HG03045 (cell line): ENCODE data around the gene MYOM1.
A peak's percentile ranks its signal among the peaks of the same experiment; 100 is the strongest.

ENCODE experiments used
- ATAC-seq: cut with Tn5 transposase; IDR thresholded peaks from one replicate; pipeline ENCODE4 v1.9.1; 2021; ENCODE audit warnings: mild to moderate bottlenecking, moderate library complexity; ENCODE audit not compliant: unreplicated experiment

The MYOM1 gene

DNA sequence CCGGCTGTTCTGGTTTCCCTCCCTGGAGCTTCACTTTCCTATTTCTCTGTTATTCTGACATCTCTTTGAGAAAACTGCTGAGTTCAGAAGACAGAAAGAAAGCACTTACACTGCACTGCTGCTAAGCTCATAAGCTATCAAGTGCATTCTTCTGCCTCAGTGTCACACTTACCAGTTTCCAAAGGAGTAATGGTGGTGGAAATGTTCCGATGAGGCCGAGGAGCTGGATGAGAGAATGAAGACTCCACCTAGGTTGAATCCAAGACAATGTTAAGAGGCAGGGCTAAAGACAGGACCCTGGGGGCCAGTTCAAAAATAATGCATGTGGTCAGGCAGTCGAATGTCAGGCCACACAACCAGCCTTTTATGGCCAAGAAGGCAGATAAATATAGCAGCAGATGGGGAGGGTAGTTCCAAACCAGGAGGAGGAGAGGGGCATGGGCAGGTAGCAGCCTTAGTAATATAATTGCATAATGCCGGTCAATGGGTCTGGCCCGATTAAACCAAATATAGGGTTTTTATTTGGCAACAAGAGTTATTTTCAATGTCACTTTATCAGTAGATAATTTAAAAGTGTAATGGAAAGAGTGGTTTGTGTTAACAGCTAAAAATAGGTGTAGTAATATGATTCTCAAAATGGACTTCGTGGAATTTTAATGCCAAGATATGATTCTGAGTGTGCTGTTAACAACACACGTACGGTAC lies at the start of gene MYOM1:
TSS of gene MYOM1 (minus strand) at position 338 of the 705 bp plus-strand sequence. CDS start 4,745 bp downstream, outside the sequence.
- ATAC-seq: no peak

DNA sequence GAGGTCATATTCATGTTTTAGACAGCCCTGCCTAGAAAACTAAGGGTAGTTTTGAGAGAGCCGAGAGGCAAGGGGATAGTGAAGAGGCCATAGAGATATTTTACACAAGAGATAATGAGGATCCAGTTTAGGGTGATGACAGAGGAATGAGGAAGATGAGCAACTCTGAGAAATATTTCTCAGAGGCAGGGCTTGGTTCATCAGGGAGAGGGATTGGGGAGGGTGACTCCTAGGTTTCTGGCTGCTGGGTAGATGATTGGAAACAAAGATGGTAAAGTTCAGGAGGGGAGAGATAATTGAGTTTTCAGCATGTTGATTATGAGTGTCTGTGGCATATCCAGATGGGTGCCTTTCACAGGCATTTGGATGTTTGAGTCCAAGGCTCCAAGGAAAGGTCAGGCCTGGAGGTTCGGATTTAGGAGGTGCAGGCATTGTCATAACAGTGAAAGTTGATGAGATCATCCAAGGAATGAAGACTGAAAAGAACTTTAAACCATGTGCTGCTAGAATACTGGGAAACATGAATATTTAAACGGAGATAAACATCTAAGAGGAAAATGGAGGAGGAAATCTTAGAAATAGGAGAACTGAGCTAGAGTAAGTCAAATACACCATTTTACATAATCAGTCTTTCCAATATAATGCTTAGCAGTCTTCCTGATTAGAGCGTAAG lies 49.6 kb upstream of the MYOM1 start:
- ATAC-seq: no peak

DNA sequence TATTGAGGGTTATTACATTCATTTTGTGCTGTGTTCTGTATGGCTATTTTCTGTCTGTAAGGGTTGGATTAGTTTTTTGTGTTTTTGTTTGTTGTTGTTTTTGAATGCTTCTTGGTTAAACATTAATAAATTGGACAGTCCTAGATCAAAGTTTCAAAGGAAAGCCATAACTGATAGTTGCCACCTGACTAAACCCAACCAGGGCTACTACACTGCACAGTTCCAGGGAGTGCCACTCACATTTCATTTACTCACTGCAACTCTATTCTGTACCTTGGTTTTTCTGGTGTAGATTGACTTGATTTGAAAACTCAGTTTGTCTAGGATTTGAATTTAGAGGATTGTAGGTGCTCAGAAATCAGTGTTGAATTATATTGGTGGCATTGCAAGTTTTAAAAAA lies 48.5 kb upstream of the MYOM1 start:
- no peak for ATAC-seq

DNA sequence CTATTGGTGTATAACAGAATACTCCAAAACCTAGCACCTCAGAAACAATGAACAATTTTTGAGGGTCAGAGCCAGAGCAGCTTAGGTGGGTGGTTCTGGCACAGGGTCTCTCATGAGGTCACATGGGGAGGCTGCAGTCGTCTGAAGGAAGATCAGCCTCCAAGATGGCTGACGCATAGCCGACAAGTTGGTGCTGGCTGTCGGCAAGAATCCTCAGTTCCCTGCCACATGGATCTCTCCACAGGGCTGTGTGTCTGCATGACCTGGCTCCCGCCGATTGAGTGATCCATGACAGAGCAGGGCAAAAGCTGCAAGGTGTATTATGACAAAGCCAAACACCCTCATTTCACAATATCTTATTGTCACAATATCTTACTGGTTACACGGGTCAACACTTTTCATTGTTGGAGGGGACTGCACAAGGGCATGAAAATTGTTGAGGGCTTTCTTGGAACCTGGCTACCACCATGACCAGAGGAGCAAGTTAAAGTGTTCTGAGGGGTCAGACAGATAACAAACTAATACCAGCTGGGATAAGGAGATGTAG lies 46.4 kb upstream of the MYOM1 start:
- ATAC-seq: no peak

DNA sequence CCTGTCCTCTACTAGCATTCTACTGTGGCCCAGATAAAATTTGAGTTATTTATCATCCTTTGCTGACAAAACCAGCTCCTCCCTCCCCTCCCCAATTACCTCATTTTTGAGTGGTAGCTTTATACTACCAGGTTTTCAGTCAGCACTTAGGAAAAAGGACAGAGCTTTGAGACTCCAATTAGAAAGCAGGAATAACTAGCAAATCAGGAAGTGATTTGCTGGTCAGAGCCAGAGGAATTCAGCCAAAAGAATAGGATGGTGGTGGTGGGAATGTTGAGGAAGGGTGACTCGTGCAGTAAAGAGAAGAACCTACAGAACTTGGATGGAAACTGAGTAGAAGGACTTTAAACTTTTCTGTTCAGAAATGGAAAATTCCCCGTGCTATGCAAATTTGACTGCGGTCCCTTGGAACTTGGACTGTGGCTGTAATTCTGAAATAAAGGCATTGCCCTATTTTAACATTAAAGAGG lies 45.8 kb upstream of the MYOM1 start:
- no peak for ATAC-seq

DNA sequence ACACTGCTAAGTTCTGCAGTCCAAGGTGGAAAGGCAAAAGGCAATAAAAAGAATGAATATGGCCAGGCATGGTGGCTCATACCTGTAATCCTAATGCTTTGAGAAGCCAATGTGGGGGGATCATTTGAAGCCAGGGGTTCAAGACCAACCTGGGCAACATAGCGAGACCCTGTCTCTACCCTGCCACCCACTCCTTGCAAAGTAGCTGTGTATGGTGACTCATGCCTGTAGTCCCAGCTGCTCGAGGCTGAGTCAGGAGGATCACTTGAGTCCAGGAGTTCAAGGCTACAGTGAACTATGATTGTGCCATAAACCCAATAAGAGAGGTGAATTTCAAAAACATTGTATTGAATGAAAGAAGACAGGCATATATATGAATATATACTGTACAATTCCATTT lies 44.6 kb upstream of the MYOM1 start:
- ATAC-seq: no peak

DNA sequence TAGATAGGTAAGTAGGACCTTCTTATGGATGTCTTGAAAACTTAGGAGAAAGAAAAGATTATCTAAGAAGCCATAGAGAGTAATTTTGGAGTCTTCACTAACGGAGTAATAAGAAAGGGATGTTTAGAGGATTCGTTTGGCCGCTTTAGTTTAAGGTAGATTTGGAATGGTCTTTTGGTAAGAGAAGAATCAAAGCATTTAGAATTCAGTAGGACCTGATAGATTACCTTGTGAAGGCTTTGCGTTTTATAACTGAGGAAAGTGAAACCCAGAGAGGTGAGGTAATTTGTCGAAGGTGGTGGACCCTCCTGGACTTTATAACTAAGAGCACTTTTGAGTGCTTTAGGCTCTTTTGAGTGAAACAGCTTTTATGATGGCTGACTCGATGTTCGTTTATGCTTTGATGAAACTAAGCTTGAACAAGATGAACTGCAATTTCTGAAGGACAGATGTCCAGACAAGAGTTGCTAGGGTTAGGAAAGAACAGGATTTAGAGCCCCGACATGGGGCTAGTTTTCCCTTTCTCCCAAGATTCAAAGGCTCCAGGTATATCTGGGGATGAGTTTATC lies 43.4 kb upstream of the MYOM1 start:
- ATAC-seq: no peak

DNA sequence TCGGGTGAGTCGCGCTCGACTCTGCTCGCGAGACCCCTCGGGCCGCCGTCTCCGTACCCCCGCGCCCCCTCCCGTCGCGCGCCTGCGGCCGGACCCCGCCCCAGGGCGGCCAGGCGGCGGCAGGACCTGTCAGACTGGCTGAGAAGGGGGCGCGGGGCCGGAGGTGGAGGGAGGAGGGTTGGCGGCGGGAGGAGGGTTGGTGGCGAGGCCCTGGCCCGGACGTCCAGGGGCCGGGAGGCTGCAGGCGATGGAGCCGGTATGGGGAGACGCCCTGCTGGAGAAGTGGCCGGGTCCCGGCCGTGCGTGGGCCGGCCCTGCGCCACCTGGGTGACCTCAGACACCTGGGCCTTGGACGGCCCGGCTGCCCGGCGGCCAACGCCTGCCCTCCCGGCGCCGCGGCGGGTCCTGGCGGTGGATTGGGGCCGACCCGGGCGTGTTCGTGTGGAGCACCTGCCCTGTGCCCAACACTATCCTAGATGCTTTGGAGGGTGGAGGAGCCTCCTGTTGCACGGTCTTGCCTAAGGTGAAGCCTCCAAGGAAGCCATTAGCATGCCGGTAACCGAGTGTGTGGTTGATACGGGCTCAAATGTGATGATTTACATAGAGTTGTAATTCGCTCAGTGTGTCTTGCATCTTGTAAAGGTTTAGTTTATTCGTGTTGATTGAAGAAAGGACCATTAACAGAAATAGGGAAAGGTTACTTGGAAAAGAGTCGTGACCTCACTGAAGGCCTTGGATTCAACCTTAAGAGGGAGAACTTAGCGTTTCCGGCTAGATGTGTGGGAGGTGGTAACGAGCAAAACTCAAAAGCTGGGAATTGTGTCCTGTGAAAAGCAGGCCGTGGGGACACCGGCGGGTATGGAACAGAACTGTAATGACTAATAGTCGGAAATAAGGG lies 42.7 kb upstream of the MYOM1 start:
- peak; percentile 38 for ATAC-seq

DNA sequence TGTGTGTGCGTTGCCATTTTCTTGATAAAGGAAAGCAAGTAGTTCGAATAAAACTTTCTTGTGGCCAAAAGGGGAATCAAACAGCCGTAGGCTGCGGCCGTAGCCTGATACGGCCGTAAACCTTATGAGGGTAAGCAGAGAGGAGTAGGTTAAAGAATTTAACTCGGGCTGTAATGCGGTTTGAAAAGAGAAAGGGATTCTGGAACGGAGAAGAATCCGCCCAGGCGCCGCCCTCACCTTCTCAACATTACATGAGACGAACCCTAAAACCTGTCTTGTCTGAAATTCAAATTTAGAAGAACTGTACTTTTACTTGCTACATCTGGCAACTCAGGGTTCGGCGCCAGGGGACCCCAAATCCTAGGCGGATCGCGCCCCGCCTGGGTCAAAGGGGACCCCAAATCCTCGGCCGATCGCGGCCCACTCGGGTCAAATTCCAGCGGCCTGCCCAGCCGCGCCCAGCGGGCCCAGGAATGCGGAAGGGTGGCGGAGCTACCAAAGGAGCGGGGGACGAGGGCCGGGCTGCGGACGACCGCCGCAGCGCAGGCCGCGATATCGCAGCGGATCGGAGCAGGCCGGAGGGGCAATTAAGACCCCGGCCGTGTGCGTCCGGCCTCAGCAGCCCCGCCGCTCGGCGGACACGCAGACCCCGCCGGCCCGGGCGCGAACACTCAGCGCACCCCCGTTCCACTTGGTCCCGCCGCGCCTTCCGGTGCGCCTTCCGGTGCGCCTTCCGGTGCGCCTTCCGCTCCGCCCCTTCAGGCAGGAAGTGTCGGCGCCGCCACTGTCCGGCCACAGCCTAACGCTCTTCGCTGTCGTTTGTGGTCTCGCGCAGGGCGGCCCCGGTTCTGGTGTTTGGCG lies 41.8 kb upstream of the MYOM1 start, which contains the start of gene MYL12B:
TSS of gene MYL12B (plus strand) at position 761 of the 861 bp plus-strand sequence. CDS start 10,766 bp downstream, outside the sequence.
- peak; percentile 85 for ATAC-seq

DNA sequence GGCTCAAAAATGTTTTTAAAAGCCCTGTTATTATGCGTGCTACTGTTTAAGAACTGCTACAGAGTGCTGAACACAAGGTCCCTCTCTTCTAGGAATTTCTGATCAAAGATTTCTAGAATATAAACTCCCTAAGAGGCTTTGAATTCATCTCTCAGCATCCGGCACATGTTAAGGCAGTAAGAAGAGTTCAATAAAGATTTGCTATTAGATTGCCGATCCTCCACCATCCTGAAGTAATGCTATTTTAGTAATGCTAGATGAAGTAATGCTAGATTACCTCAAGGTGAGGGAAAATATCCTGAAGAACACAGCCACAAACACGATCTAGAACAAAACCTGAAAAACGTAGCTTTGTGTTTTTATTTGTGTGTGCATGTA lies 41.2 kb upstream of the MYOM1 start:
- no peak for ATAC-seq

DNA sequence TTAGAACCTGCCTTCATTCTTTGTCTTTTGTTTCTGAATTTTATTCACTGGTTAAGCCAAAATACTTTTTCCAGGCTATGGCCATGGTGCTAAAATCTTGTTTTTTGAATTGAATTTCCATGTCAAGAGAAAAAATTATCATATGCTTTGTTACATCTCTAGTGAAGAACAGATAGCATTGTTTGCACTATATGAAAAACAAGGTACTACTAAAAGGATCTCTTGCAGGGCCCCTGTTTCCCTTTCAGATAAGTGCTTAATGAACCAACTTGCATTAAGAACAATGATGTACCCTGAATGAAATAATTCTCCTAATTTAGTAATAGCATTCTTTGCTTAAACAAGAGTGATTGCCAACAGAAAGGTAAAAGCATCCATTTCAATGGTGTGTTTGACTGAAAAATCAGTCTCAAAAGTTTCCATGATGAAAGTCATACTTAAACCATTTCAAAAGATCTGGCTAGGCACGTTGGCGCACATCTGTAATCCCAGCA lies 37.9 kb upstream of the MYOM1 start:
- ATAC-seq: no peak

DNA sequence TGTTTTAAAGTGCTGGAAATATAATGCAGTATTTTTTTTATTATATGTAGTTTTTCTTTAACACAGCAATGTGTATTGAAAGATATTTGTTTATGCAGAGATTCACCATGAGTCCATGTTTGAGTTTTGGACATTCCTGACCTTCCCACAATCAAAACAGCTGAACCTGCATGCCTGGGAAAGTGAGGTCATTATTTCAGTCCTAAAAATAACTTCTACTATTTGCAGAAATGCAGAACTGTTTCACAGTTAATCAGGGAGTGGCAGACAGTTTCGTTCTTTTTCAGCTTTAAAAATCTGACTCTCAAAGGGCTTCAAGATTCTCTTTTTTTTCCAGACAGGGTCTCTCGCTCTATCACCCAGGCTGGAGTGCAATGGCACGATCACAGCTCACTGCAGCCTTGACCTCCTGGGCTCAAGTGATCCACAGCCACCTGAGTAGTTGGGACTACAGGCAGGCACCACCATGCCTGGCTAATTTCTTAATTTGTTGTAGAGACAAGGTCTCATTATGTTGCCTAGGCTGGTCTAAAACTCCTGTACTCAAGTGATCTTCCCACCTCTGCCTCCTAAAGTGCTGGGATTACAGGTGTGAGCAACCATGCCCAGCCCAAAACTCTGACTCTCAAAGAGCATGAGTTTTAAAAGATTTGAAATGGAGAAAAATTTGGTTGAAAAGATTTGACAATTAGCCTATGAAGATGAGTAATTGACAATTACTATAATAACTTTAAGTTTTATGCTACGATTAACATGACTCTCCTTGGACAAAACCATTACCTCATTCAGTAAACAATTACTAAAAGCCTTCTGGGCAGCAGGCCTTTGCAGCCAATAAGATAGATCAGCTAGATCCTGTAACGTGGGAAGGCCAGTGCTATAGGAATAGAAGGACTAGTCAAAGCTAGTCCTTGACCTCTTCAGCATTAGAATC lies 37.2 kb upstream of the MYOM1 start:
- ATAC-seq: no peak

DNA sequence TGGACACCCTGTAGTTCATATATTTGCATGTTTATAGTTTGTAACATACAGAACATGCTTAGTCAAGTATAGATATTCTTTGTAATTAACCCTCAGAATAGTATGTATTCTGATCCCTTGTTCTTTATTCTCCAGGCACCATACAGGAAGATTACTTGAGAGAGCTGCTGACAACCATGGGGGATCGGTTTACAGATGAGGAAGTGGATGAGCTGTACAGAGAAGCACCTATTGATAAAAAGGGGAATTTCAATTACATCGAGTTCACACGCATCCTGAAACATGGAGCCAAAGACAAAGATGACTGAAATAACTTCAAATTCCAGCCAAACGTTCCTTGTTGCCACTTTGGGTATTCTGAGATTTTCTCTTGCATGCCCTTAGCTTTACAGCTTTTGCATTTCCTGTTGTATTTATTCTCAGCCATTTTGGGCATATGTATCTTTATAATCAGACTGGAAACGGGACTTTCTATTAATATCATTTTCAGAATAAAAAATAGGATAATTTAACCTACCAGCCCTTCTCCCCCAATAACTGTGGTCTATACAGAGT lies 35.9 kb upstream of the MYOM1 start:
- no peak for ATAC-seq

DNA sequence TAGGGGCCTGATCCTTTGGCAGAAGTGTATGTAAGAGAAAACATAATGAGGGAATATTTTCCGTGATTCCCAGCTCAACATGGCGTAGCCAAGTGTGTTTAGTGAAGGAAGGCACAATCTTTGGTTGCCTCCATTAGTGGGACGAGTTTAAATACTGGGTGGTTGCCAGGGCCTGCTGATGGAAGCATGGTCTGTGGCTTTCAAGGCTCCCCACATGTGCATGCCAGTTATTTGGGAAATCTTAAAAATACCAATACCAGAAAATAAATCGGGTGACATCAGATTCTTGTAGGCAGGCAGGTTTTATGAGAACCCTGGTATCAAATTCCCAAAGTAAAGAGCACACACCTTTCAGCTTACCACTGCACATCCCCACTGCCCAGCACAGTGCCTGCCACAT lies 35.0 kb upstream of the MYOM1 start:
- ATAC-seq: no peak

DNA sequence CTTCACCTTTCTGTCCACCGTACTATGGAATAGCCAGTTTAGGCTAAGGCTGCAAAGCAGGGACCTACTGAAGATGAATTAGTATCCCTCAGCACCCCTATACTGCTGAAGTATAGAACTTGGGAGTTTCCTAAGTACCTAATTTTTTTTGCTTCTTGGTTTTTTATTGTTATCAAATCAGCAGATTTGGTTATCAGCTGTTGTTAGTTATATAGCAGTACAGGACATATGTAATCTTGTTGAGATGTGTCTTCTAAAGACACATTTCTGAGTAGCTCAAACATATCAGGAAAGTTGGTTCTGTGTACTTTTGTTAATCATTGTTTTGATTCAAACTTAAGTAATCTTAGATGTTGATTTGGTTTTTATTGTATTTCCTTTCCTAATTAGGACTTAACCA lies 33.1 kb upstream of the MYOM1 start:
- ATAC-seq: no peak

DNA sequence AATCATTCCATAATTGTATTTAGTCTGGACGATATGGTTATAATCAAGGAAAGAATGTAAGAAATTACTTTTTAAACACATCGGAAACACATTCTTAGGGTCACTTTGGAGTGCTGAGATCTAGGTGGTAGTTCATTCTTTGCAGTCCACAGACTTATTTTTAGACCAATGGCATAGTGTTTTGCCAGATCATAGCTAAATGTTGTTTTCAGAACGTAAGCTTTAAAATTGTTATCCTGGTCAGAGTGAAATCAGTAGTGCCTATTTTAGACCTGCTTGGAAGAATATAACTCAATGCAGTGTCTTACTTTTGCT lies 32.2 kb upstream of the MYOM1 start:
- ATAC-seq: no peak

DNA sequence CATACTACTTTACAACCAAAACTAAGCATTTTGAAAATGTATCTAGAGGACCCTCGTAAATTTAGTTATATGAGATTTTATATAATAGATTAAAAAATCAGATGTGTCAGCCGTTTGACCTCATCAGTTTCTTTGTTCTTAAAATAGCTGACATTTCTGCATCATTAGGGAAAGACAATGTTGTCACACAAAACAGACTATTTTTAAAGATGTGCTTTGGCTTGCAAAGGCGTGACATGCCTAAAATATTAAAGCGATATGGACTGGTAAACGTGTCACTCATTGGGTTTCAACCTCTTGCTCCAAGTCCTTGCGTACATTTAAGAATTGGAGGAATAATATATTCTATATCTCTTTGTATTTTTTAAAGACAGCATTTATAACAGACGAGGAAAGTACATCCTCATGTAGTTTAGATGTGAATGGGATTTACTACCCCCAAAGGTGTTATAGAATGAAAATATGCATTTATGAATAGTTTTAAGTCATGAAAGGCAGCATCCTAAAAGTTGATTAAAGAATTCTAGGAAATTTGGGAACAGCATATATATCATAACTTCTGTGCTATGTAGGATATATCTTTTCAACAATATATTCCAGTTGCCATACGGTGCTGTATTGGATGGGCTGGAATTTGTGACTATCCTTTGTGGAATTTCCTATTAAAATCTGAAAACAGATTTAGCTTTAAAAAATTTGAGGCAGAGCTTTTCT lies 31.6 kb upstream of the MYOM1 start:
- no peak for ATAC-seq
